K562 (cell line): ENCODE results near the gene BCAN. TPM values are rescaled to one million over a fixed set of nuclear protein-coding genes. Genes with fewer than 3 reads are reported as not detected.

ENCODE experiments used
- BRD9 ChIP-seq: fragments of 450-650 bp; IDR thresholded peaks from 2 replicates; pipeline ENCODE4 v1.6.1; 2018; ENCODE audit warnings: low read depth; ENCODE audit not compliant: partially characterized antibody
- CBX3 ChIP-seq, 2 experiments: IDR thresholded peaks; 1 replicate in 1 of 2; 2 replicates in 1 of 2; pipeline ENCODE4 v1.6.1; 2012; ENCODE audit warnings: inconsistent platforms in 2 of 2, low read length in 2 of 2, borderline replicate concordance in 1 of 2, control low read depth in 1 of 2
- CUX1 ChIP-seq: fragments of 200-800 bp; sonication (Bioruptor generic); IDR thresholded peaks from 2 replicates; pipeline ENCODE4 v1.6.1; 2016; ENCODE audit warnings: missing genetic modification characterization, missing compliant biosample characterization
- HDAC1 ChIP-seq, 2 experiments: fragments of 450-650 bp; IDR thresholded peaks; 2 replicates each; pipeline ENCODE4 v1.6.1; 2016 to 2017; ENCODE audit warnings: inconsistent platforms in 1 of 2, mild to moderate bottlenecking in 1 of 2, moderate library complexity in 1 of 2
- HES1 ChIP-seq: fragments of 450-650 bp; IDR thresholded peaks from 2 replicates; pipeline ENCODE4 v1.6.1; 2016; ENCODE audit warnings: low read depth, mild to moderate bottlenecking, moderate library complexity
- IFI16 ChIP-seq: fragments of 250-450 bp; sonication (Bioruptor Pico); IDR thresholded peaks from 2 replicates; pipeline ENCODE4 v2.1.2; 2022; ENCODE audit warnings: mild to moderate bottlenecking, inconsistent platforms
- JUND ChIP-seq, 2 experiments: IDR thresholded peaks; 2 replicates in 1 of 2; 3 replicates in 1 of 2; pipeline ENCODE4 v1.6.1; 2011; ENCODE audit warnings: borderline replicate concordance in 2 of 2, low read depth in 2 of 2, low read length in 2 of 2, improper control_type of control experiment in 1 of 2, missing biosample characterization in 1 of 2, missing genetic modification characterization in 1 of 2, missing genetic modification reagents in 1 of 2
- KDM1A ChIP-seq, 2 experiments: fragments of 450-650 bp; IDR thresholded peaks; 2 replicates each; pipeline ENCODE4 v1.6.1; 2016; ENCODE audit warnings: mild to moderate bottlenecking in 2 of 2
- NFRKB ChIP-seq: fragments of 450-650 bp; IDR thresholded peaks from 2 replicates; pipeline ENCODE4 v1.6.1; 2016; ENCODE audit warnings: low read depth
- PHF20 ChIP-seq: fragments of 450-650 bp; IDR thresholded peaks from 2 replicates; pipeline ENCODE4 v1.6.1; 2018; ENCODE audit not compliant: partially characterized antibody
- PHF21A ChIP-seq: fragments of 450-650 bp; IDR thresholded peaks from 2 replicates; pipeline ENCODE4 v1.6.1; 2017; ENCODE audit warnings: low read depth, borderline replicate concordance
- RBM25 ChIP-seq: fragments of 200-400 bp; formaldehyde crosslinking; IDR thresholded peaks from 2 replicates; pipeline ENCODE4 v1.6.1; 2018; ENCODE audit warnings: low read length, low read depth, moderate library complexity; ENCODE audit not compliant: severe bottlenecking
- SMAD4 ChIP-seq: fragments of 250-450 bp; sonication (Bioruptor Pico); conservative IDR thresholded peaks from 2 replicates; pipeline ENCODE4 v1.8.0; 2021; ENCODE audit warnings: inconsistent platforms, mild to moderate bottlenecking, moderate library complexity
- WHSC1 ChIP-seq: IDR thresholded peaks from one replicate; pipeline ENCODE4 v1.6.1; 2012; ENCODE audit warnings: low read length, control low read depth, inconsistent platforms
- ZEB2 ChIP-seq: fragments of 450-650 bp; IDR thresholded peaks from 2 replicates; pipeline ENCODE4 v1.6.1; 2016
- ZNF584 ChIP-seq: fragments of 200-800 bp; sonication (Bioruptor generic); IDR thresholded peaks from 2 replicates; pipeline ENCODE4 v1.6.1; 2016; ENCODE audit warnings: low read depth, mild to moderate bottlenecking, missing genetic modification characterization, missing compliant biosample characterization
- ZNF696 ChIP-seq: fragments of 250-450 bp; sonication (Bioruptor Pico); conservative IDR thresholded peaks from 2 replicates; pipeline ENCODE4 v1.4.0; 2020; ENCODE audit warnings: mild to moderate bottlenecking, moderate library complexity
- ZNF766 ChIP-seq: fragments of 200-800 bp; sonication (Bioruptor generic); conservative IDR thresholded peaks from 2 replicates; pipeline ENCODE4 v1.6.1; 2016; ENCODE audit warnings: missing genetic modification characterization, missing compliant biosample characterization
- ZSCAN32 ChIP-seq: fragments of 450-650 bp; formaldehyde crosslinking; IDR thresholded peaks from 2 replicates; pipeline ENCODE4 v1.4.0; 2020; ENCODE audit warnings: mild to moderate bottlenecking, moderate library complexity
- polyA plus RNA-seq, 8 experiments: library from polyadenylated mRNA; depleted of rRNA in 4 of 8; stranded (reverse) in 5 of 8; unstranded in 3 of 8; fragments of >200 nt; fragmentation: Nextera tagmentation in 2 of 8; fragmentation: Illumina TruSeq in 1 of 8; extraction: Ambion mirVana in 2 of 8; extraction: Trizol in 1 of 8; gene quantifications; 2 replicates each; pipeline versions ENCODE4 v1.2.1 to v1.2.3, GENCODE V29; 2011 to 2014; ENCODE audit warnings: inconsistent platforms in 1 of 8, missing spikeins in 1 of 8
- total RNA-seq, 7 experiments: library from RNA; depleted of rRNA in 6 of 7; stranded (reverse); fragments of >200 nt in 6 of 7; fragmentation: Illumina TruSeq in 2 of 7; extraction: Trizol in 2 of 7; gene quantifications; 2 replicates each; pipeline versions ENCODE4 v1.2.1 to v1.2.3, GENCODE V29; 2011 to 2021; ENCODE audit warnings: low replicate concordance in 1 of 7
- TF ChIP-seq, protein P1 (sequence below): sonication (generic); IDR thresholded peaks from 2 replicates; pipeline ENCODE4 v1.6.1; 2016

Gene BCAN
- total and polyA plus RNA-seq, 9 of the 15 experiments (the other 6 are each of a cell fraction or from before 2014, with no cell fraction given): 0.04 to 0.33 (median 0.14) TPM; not detected in 5

GRCh38 chr1:156662005-156662799 is 20.3 kb downstream of the BCAN start (continued):
- TF ChIP-seq CUX1: 0 out of 2 replicates have a peak, but pooled peaks have one; percentile 62
- TF ChIP-seq BRD9: peak; percentile 29
- TF ChIP-seq, protein P1, sequence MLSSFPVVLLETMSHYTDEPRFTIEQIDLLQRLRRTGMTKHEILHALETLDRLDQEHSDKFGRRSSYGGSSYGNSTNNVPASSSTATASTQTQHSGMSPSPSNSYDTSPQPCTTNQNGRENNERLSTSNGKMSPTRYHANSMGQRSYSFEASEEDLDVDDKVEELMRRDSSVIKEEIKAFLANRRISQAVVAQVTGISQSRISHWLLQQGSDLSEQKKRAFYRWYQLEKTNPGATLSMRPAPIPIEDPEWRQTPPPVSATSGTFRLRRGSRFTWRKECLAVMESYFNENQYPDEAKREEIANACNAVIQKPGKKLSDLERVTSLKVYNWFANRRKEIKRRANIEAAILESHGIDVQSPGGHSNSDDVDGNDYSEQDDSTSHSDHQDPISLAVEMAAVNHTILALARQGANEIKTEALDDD: peak; percentile 69; the same call in 1 of the 2 replicates
- TF ChIP-seq ZNF696: no peak
- no peak for TF ChIP-seq IFI16 (CRISPR knock-in tag)
- peak; percentile 78 to 92 for TF ChIP-seq KDM1A (IDR thresholded peaks at IDR 0.05)
- TF ChIP-seq SMAD4 (CRISPR knock-in tag): 0 out of 2 replicates have a peak, but pooled peaks have one; percentile 20
- 0 out of 2 replicates have a peak, but pooled peaks have one; percentile 15 for TF ChIP-seq ZNF584 (CRISPR knock-in tag)
- peak; percentile 41 for TF ChIP-seq PHF20
- peak; percentile 61 for TF ChIP-seq ZNF766
- TF ChIP-seq RBM25: peak; percentile 73
- TF ChIP-seq NFRKB: peak; percentile 28; the same call in 1 of the 2 replicates
- peak; percentile 10; the same call in 1 of the 2 replicates for TF ChIP-seq PHF21A
- no peak for TF ChIP-seq JUND (IDR thresholded peaks at IDR 0.05; ENCODE audit: borderline replicate concordance, low read depth, low read length)
- 0 out of 3 replicates have a peak, but pooled peaks have one; percentile 14 for TF ChIP-seq JUND (tag; IDR thresholded peaks at IDR 0.05; ENCODE audit: borderline replicate concordance, low read depth, low read length)
- TF ChIP-seq ZSCAN32 (CRISPR knock-in tag): 0 out of 2 replicates have a peak, but pooled peaks have one; percentile 14
- 0 out of 4 replicates have a peak, but pooled peaks of 1 of the 2 experiments have one; percentile 39 for TF ChIP-seq HDAC1 (IDR thresholded peaks at IDR 0.05)
- TF ChIP-seq ZEB2: no peak
- no peak for TF ChIP-seq HES1
- TF ChIP-seq WHSC1: peak; percentile 20
- peak in 1 of 2 experiments; percentile 23; a peak in 1 of 3 replicates for TF ChIP-seq CBX3 (IDR thresholded peaks at IDR 0.05; ENCODE audit: borderline replicate concordance in 1 of 2, low read length in 2 of 2)
